Measurements from ENCODE around the gene MRPL4. TPM values are rescaled to one million over a fixed set of nuclear protein-coding genes. Genes with fewer than 3 reads are reported as not detected.

MRPL4 gene
- total RNA-seq, 1 experiment from 2014 or later, result 99.3 TPM

DNA sequence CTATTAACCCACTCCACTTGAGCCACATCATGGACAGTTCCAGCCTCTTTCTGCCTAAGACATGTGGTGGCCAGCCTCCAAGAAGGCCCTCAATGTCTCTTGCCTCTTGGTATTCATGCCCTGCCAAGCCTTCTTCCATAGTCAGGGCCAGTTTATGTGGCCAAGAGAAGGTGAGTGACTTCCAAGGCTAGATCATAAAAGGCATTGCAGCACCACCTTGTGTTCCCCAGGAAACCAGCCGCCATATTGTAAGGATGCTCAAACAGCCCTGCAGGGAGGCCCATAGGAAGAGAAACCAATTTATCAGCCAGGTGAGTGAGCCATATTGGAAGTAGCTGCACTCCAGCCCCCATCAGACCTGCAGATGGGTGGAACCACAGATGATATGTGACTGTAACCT is 45.0 kb upstream of the MRPL4 start:
- Histone ChIP-seq H4K91ac (ENCODE audit: insufficient read length, low read depth, low read length) (peak overlapping the region; percentile 42), H2BK20ac (ENCODE audit: low read depth, low read length, poor library complexity, severe bottlenecking) (no peak overlapping the region), H3K9me3 (ENCODE audit: control insufficient read depth, low read depth, low read length) (no peaks in the 10 kb centered on the region), H4K5ac (ENCODE audit: insufficient read length, low read depth, low read length) (no peak overlapping the region), H3K27me3 (ENCODE audit: insufficient read depth, low read length) (no peaks in the 10 kb centered on the region), H4K8ac (replicated peaks; ENCODE audit: insufficient read length, low read depth, low read length) (no peak overlapping the region), H2BK15ac (ENCODE audit: low read depth, low read length) (no peak overlapping the region), H3K56ac (ENCODE audit: insufficient read length, low read depth, low read length) (no peak overlapping the region), H3K4me2 (ENCODE audit: insufficient read depth, insufficient read length, low read length) (no peak overlapping the region), H3K9ac (ENCODE audit: extremely low read depth, insufficient read length, low read length) (no peak overlapping the region), H2AK5ac (ENCODE audit: insufficient read length, low read length) (no peak overlapping the region), H3K79me2 (ENCODE audit: insufficient read depth, low read length) (no peaks in the 10 kb centered on the region), H3K18ac (ENCODE audit: insufficient read length, low read depth, low read length) (no peak overlapping the region), H2BK12ac (ENCODE audit: insufficient read length, low read depth, low read length) (no peak overlapping the region), H3K23me2 (ENCODE audit: insufficient read length, low read depth, low read length, poor library complexity, severe bottlenecking) (no peaks in the 10 kb centered on the region), H2BK5ac (ENCODE audit: insufficient read length, low read length) (no peak overlapping the region), H3K79me1 (ENCODE audit: insufficient read depth, low read depth, low read length, poor library complexity, severe bottlenecking) (no peaks in the 10 kb centered on the region), H3K27ac (ENCODE audit: insufficient read length, low read depth, low read length) (no peak overlapping the region), H3T11ph (ENCODE audit: low read length) (no peak overlapping the region), H3K4me1 (ENCODE audit: insufficient read depth, low read length) (0 out of 2 replicates have a peak, but pooled peaks cover 2% of the 10 kb centered on the region), H2BK120ac (ENCODE audit: low read depth, low read length, poor library complexity, severe bottlenecking) (no peak overlapping the region), H3K4ac (ENCODE audit: low read depth, low read length) (no peak overlapping the region), H4K20me1 (ENCODE audit: control insufficient read depth, insufficient read depth, insufficient read length) (no peaks in the 10 kb centered on the region), H3K14ac (ENCODE audit: insufficient read depth, low read length) (no peak overlapping the region; the same call in 1 of the 2 replicates), H3K23ac (ENCODE audit: insufficient read length, low read depth, low read length) (no peak overlapping the region), H2AFZ (ENCODE audit: low read length) (no peak overlapping the region)
- peaks cover 14% of the 10 kb centered on the region in 2 experiments for H3K4me1 Mint-ChIP-seq
- no CpG with 5 or more reads among the region's 1 CpG for WGBS (ENCODE audit: extremely low coverage, insufficient read length, low lambda C conversion rate)
- H3K9me3 Mint-ChIP-seq, result peaks cover 6 to 8% of the 10 kb centered on the region in 2 experiments; a peak in 2 of 5 replicates
- H3K27ac Mint-ChIP-seq, result no peak overlapping the region
- H3K4me3 Mint-ChIP-seq, result no peak overlapping the region
- TF ChIP-seq, protein P1, sequence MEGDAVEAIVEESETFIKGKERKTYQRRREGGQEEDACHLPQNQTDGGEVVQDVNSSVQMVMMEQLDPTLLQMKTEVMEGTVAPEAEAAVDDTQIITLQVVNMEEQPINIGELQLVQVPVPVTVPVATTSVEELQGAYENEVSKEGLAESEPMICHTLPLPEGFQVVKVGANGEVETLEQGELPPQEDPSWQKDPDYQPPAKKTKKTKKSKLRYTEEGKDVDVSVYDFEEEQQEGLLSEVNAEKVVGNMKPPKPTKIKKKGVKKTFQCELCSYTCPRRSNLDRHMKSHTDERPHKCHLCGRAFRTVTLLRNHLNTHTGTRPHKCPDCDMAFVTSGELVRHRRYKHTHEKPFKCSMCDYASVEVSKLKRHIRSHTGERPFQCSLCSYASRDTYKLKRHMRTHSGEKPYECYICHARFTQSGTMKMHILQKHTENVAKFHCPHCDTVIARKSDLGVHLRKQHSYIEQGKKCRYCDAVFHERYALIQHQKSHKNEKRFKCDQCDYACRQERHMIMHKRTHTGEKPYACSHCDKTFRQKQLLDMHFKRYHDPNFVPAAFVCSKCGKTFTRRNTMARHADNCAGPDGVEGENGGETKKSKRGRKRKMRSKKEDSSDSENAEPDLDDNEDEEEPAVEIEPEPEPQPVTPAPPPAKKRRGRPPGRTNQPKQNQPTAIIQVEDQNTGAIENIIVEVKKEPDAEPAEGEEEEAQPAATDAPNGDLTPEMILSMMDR (conservative IDR thresholded peaks at IDR 0.05), result 0 out of 3 replicates have a peak, but pooled peaks have one; percentile 12
- no peak for DNase-seq
- H3K27me3 Mint-ChIP-seq (ENCODE audit: low read depth), result peaks cover 7% of the 10 kb centered on the region; the same call in 1 of the 2 replicates
- no peaks in the 10 kb centered on the region; a peak in 1 of 7 replicates for H3K36me3 Mint-ChIP-seq (ENCODE audit: insufficient read depth in 1 of 3, low read depth in 3 of 3)

All from H9 (cell line).